ENCODE data around the gene GINS3. TPM values are rescaled to one million over a fixed set of nuclear protein-coding genes. Genes with fewer than 3 reads are reported as not detected.

Gene GINS3
- total RNA-seq, 6 experiments from 2014 or later: 0.68 to 3.3 (median 1.2) TPM

- no peak overlapping the region for H3K27ac ChIP-seq
- no peaks in the 10 kb centered on the region for H3K36me3 ChIP-seq
- H3K4me3 ChIP-seq: no peak overlapping the region
- no peaks in the 10 kb centered on the region for H3K4me1 ChIP-seq
- no peaks in the 10 kb centered on the region for H3K27me3 ChIP-seq
- no peak for ATAC-seq
- WGBS (ENCODE audit: insufficient coverage, low coverage, low lambda C conversion rate, missing lambda C conversion rate): 85% methylated on average over 6 of the region's 6 CpGs
- DNase-seq: no peak
- H3K9me3 ChIP-seq: no peaks in the 10 kb centered on the region
- intact Hi-C loops (cut with DNase I): no loop called here
- TF ChIP-seq POLR2A (IDR thresholded peaks at IDR 0.05) (no peak), CTCF (IDR thresholded peaks at IDR 0.05) (no peak)
Measured at GRCh38 chr16:58430718-58431117, 38.4 kb downstream of the GINS3 start.

GRCh38 chr16:58433569-58433951 is 41.3 kb downstream of the GINS3 start:
- no peak for ATAC-seq
- H3K4me3 ChIP-seq: no peak overlapping the region
- H3K4me1 ChIP-seq: no peaks in the 10 kb centered on the region
- intact Hi-C loops (cut with DNase I): no loop called here
- no peaks in the 10 kb centered on the region for H3K27me3 ChIP-seq
- H3K9me3 ChIP-seq: no peaks in the 10 kb centered on the region
- TF ChIP-seq CTCF (IDR thresholded peaks at IDR 0.05): no peak
- no peak for TF ChIP-seq POLR2A (IDR thresholded peaks at IDR 0.05)
- no peak for DNase-seq
- H3K27ac ChIP-seq: no peak overlapping the region
- WGBS (ENCODE audit: insufficient coverage, low coverage, low lambda C conversion rate, missing lambda C conversion rate): 93% methylated on average over 3 of the region's 4 CpGs
- H3K36me3 ChIP-seq: no peaks in the 10 kb centered on the region

- Histone ChIP-seq H3K27me3 (no peaks in the 10 kb centered on the region), H3K4me3 (no peak overlapping the region), H3K4me1 (no peaks in the 10 kb centered on the region), H3K9me3 (no peaks in the 10 kb centered on the region), H3K36me3 (no peaks in the 10 kb centered on the region), H3K27ac (no peak overlapping the region)
- no CpG with 5 or more reads among the region's 2 CpGs for WGBS (ENCODE audit: insufficient coverage, low coverage, low lambda C conversion rate, missing lambda C conversion rate)
- no peak for ATAC-seq
- intact Hi-C loops (cut with DNase I): no loop called here
- TF ChIP-seq POLR2A (IDR thresholded peaks at IDR 0.05) (no peak), CTCF (IDR thresholded peaks at IDR 0.05) (no peak)
- DNase-seq: no peak
Measured at GRCh38 chr16:58435779-58436178, 43.5 kb downstream of the GINS3 start.

GRCh38 chr16:58440131-58440530 is 47.9 kb downstream of the GINS3 start:
- Histone ChIP-seq H3K27ac (no peak overlapping the region), H3K4me3 (no peak overlapping the region), H3K9me3 (no peaks in the 10 kb centered on the region), H3K36me3 (no peaks in the 10 kb centered on the region), H3K27me3 (no peaks in the 10 kb centered on the region), H3K4me1 (no peaks in the 10 kb centered on the region)
- TF ChIP-seq CTCF (IDR thresholded peaks at IDR 0.05) (no peak), POLR2A (IDR thresholded peaks at IDR 0.05) (no peak)
- intact Hi-C loops (cut with DNase I): no loop called here
- ATAC-seq (no peak), DNase-seq (no peak)
- 82% methylated on average over 3 of the region's 3 CpGs for WGBS (ENCODE audit: insufficient coverage, low coverage, low lambda C conversion rate, missing lambda C conversion rate)

- Histone ChIP-seq H3K9me3 (no peaks in the 10 kb centered on the region), H3K4me1 (no peaks in the 10 kb centered on the region), H3K36me3 (no peaks in the 10 kb centered on the region), H3K4me3 (no peak overlapping the region), H3K27ac (no peak overlapping the region), H3K27me3 (no peaks in the 10 kb centered on the region)
- DNase-seq: no peak
- WGBS (ENCODE audit: insufficient coverage, low coverage, low lambda C conversion rate, missing lambda C conversion rate): 35% methylated on average over 4 of the region's 5 CpGs
- TF ChIP-seq POLR2A (IDR thresholded peaks at IDR 0.05) (no peak), CTCF (IDR thresholded peaks at IDR 0.05) (no peak)
- intact Hi-C loops (cut with DNase I): no loop called here
- ATAC-seq: no peak
Measured at GRCh38 chr16:58442547-58442946, 50.3 kb downstream of the GINS3 start.
